Mucosa of stomach (tissue), 1 donor: ENCODE results near the gene PLD1.
A peak's percentile ranks its signal among the peaks of the same experiment; 100 is the strongest.
"Not testable (repeated sequence)": the region's sequence is repeated elsewhere in the genome, so short reads cannot be mapped to it uniquely, and the experiment has no call there.

ENCODE experiments used
- H3K27me3 ChIP-seq: one replicate; pipeline ENCODE4 v1.7.0; 2013; ENCODE audit warnings: mild to moderate bottlenecking, low read length; ENCODE audit not compliant: control insufficient read depth, insufficient read depth
- H3K36me3 ChIP-seq: one replicate; pipeline ENCODE4 v1.7.0; 2013; ENCODE audit warnings: low read length; ENCODE audit not compliant: control insufficient read depth, insufficient read depth
- H3K4me1 ChIP-seq: one replicate; pipeline ENCODE4 v1.7.0; 2013; ENCODE audit warnings: mild to moderate bottlenecking, low read length; ENCODE audit not compliant: control insufficient read depth, insufficient read depth
- H3K4me3 ChIP-seq: one replicate; pipeline ENCODE4 v1.7.0; 2013; ENCODE audit warnings: low read length
- H3K9ac ChIP-seq: one replicate; pipeline ENCODE4 v1.7.0; 2013; ENCODE audit warnings: mild to moderate bottlenecking, low read length, moderate library complexity
- H3K9me3 ChIP-seq: one replicate; pipeline ENCODE4 v1.7.0; 2013; ENCODE audit warnings: mild to moderate bottlenecking, low read length, moderate library complexity; ENCODE audit not compliant: control insufficient read depth
- donor health status: Pancreatic carcinoma.

PLD1 gene

GRCh38 chr3:171809861-171810628 lies at the start of gene PLD1:
PLD1 (minus strand) TSS chr3:171810483; CDS start chr3:171738051, 72,432 bp downstream.
- Histone ChIP-seq H3K4me1 (peaks cover 28% of the 10 kb centered on the region), H3K27me3 (no peaks in the 10 kb centered on the region), H3K4me3 (peak within 1 kb of the TSS; percentile 74), H3K9ac (peak within 1 kb of the TSS; percentile 83), H3K9me3 (no peaks in the 10 kb centered on the region), H3K36me3 (no peaks in the 10 kb centered on the region)

GRCh38 chr3:171858770-171859169 lies 48.5 kb upstream of the PLD1 start:
- H3K4me3 ChIP-seq, H3K27me3 ChIP-seq, H3K36me3 ChIP-seq, H3K4me1 ChIP-seq, H3K9me3 ChIP-seq, H3K9ac ChIP-seq: not testable (repeated sequence)

GRCh38 chr3:171854649-171855305 lies 44.5 kb upstream of the PLD1 start:
- Histone ChIP-seq H3K9ac (no peak overlapping the region), H3K9me3 (no peaks in the 10 kb centered on the region)

GRCh38 chr3:171851660-171852058 lies 41.4 kb upstream of the PLD1 start:
- peaks cover 5% of the 10 kb centered on the region for H3K4me1 ChIP-seq
- no peaks in the 10 kb centered on the region for H3K9me3 ChIP-seq
- no peaks in the 10 kb centered on the region for H3K27me3 ChIP-seq
- no peak overlapping the region for H3K4me3 ChIP-seq
- H3K36me3 ChIP-seq = no peaks in the 10 kb centered on the region
- no peak overlapping the region for H3K9ac ChIP-seq

More at GRCh38 chr3:171854649-171855305, 44.5 kb upstream of the PLD1 start:
- Histone ChIP-seq H3K36me3 (no peaks in the 10 kb centered on the region), H3K4me3 (no peak overlapping the region), H3K27me3 (no peaks in the 10 kb centered on the region), H3K4me1 (peaks cover 5% of the 10 kb centered on the region)

GRCh38 chr3:171850960-171851659 lies 40.8 kb upstream of the PLD1 start:
- Histone ChIP-seq H3K4me3 (no peak overlapping the region), H3K9ac (no peak overlapping the region), H3K9me3 (no peaks in the 10 kb centered on the region), H3K27me3 (no peaks in the 10 kb centered on the region), H3K36me3 (no peaks in the 10 kb centered on the region), H3K4me1 (peaks cover 5% of the 10 kb centered on the region)

- Histone ChIP-seq H3K4me1 (peaks cover 5% of the 10 kb centered on the region), H3K4me3 (no peak overlapping the region), H3K9ac (no peak overlapping the region), H3K36me3 (no peaks in the 10 kb centered on the region), H3K27me3 (no peaks in the 10 kb centered on the region), H3K9me3 (no peaks in the 10 kb centered on the region)
Measured at GRCh38 chr3:171850320-171850959, 40.2 kb upstream of the PLD1 start.

GRCh38 chr3:171849617-171850319 lies 39.5 kb upstream of the PLD1 start:
- Histone ChIP-seq H3K4me3 (no peak overlapping the region), H3K27me3 (no peaks in the 10 kb centered on the region), H3K36me3 (no peaks in the 10 kb centered on the region), H3K9me3 (no peaks in the 10 kb centered on the region), H3K9ac (no peak overlapping the region), H3K4me1 (peaks cover 5% of the 10 kb centered on the region)

- Histone ChIP-seq H3K9ac (no peak overlapping the region), H3K27me3 (no peaks in the 10 kb centered on the region), H3K9me3 (no peaks in the 10 kb centered on the region), H3K36me3 (no peaks in the 10 kb centered on the region), H3K4me1 (peaks cover 5% of the 10 kb centered on the region), H3K4me3 (no peak overlapping the region)
Measured at GRCh38 chr3:171847595-171848259, 37.4 kb upstream of the PLD1 start.

- H3K9me3 ChIP-seq = no peaks in the 10 kb centered on the region
- H3K9ac ChIP-seq = no peak overlapping the region
- no peaks in the 10 kb centered on the region for H3K36me3 ChIP-seq
- H3K4me1 ChIP-seq = peaks cover 5% of the 10 kb centered on the region
- H3K4me3 ChIP-seq = no peak overlapping the region
- H3K27me3 ChIP-seq = no peaks in the 10 kb centered on the region
Measured at GRCh38 chr3:171847133-171847532, 36.9 kb upstream of the PLD1 start.

GRCh38 chr3:171846597-171846996 lies 36.3 kb upstream of the PLD1 start:
- no peak overlapping the region for H3K9ac ChIP-seq
- no peaks in the 10 kb centered on the region for H3K9me3 ChIP-seq

More at GRCh38 chr3:171846597-171846996, 36.3 kb upstream of the PLD1 start:
- Histone ChIP-seq H3K36me3 (no peaks in the 10 kb centered on the region), H3K4me3 (no peak overlapping the region), H3K27me3 (no peaks in the 10 kb centered on the region), H3K4me1 (peaks cover 5% of the 10 kb centered on the region)
